Endothelial cell of umbilical vein (primary cell): Measurements from ENCODE around the gene PDK2. TPM values are rescaled to one million over a fixed set of nuclear protein-coding genes. Genes with fewer than 3 reads are reported as not detected.

ENCODE experiments used
- BruUV-seq: library from RNA; stranded (reverse); fragments of 400-500 nt; replicated peaks from 2 replicates; lab custom pipeline; 2021; lab: Mats Ljungman, UMichigan
- CTCF ChIA-PET: fragments of 300-600, 350-600 bp; sonication (Branson Sonifier 250); formaldehyde crosslinking; loops from one replicate; lab custom pipeline; 2021; ENCODE audit warnings: antibody characterized with exemption, inconsistent platforms; lab: Charles Lee
- POLR2A ChIA-PET: fragments of 300-600, 350-600 bp; sonication (Branson Sonifier 250); formaldehyde crosslinking; loops from one replicate; lab custom pipeline; 2021; ENCODE audit warnings: antibody characterized with exemption, inconsistent platforms; lab: Charles Lee
- DNase-seq: peaks from one replicate; pipeline ENCODE4 v3.0.0-alpha.2; 2011; ENCODE audit warnings: low read depth, low spot score
- FAIRE-seq: peaks from 2 replicates; lab custom pipeline; 2011; peaks lifted over from hg19 to GRCh38; lab: Jason Lieb, UNC
- H2AFZ ChIP-seq: 2 replicates; pipeline ENCODE4 v1.6.0; 2012; ENCODE audit warnings: low read depth, low read length, control low read depth, inconsistent platforms
- H3K27ac ChIP-seq: 2 replicates; pipeline ENCODE4 v1.5.1; 2011; ENCODE audit warnings: low read depth, mild to moderate bottlenecking, control low read depth, low read length, moderate library complexity; ENCODE audit not compliant: insufficient read depth
- H3K27me3 ChIP-seq, 2 experiments: 2 replicates each; pipeline versions ENCODE4 v1.6.0 to v1.6.1; 2011; ENCODE audit warnings: low read length in 2 of 2, mixed read lengths in 1 of 2; ENCODE audit not compliant: control insufficient read depth in 2 of 2, insufficient read depth in 2 of 2
- H3K36me3 ChIP-seq, 2 experiments: 2 replicates in 1 of 2; 3 replicates in 1 of 2; pipeline ENCODE4 v1.5.1; 2011; ENCODE audit warnings: low read length in 2 of 2, mild to moderate bottlenecking in 1 of 2, moderate library complexity in 1 of 2; ENCODE audit not compliant: control insufficient read depth in 2 of 2, insufficient read depth in 2 of 2; ENCODE audit errors: extremely low read depth in 1 of 2
- H3K4me1 ChIP-seq: 3 replicates; pipeline ENCODE4 v1.5.1; 2011; ENCODE audit warnings: mild to moderate bottlenecking, low read length; ENCODE audit not compliant: control insufficient read depth, insufficient read depth; ENCODE audit errors: extremely low read depth
- H3K4me2 ChIP-seq: 2 replicates; pipeline ENCODE4 v1.6.1; 2011; ENCODE audit warnings: low read length, control low read depth, mixed read lengths; ENCODE audit not compliant: insufficient read depth
- H3K4me3 ChIP-seq, 3 experiments: fragments of 200-600 bp in 1 of 3; sonication (generic), shearing (Covaris generic) in 1 of 3; replicated peaks in 1 of 3; 2 replicates each; pipeline ENCODE4 v1.5.1; 2011 to 2016; ENCODE audit warnings: control low read depth in 3 of 3, low read length in 3 of 3, mild to moderate bottlenecking in 2 of 3, inconsistent platforms in 1 of 3, low read depth in 1 of 3, moderate library complexity in 1 of 3; ENCODE audit not compliant: insufficient read depth in 1 of 3
- H3K79me2 ChIP-seq: 2 replicates; pipeline ENCODE4 v1.6.0; 2012; ENCODE audit warnings: low read length, inconsistent platforms; ENCODE audit not compliant: control insufficient read depth, insufficient read depth
- H3K9ac ChIP-seq: replicated peaks from 2 replicates; pipeline ENCODE3; 2011; ENCODE audit warnings: low read length, control low read depth; ENCODE audit not compliant: insufficient read depth; ENCODE audit errors: extremely low read depth
- H3K9me1 ChIP-seq: replicated peaks from 3 replicates; pipeline ENCODE4 v1.6.0; 2011; ENCODE audit warnings: mild to moderate bottlenecking, low read length; ENCODE audit not compliant: control insufficient read depth, insufficient read depth; ENCODE audit errors: extremely low read depth
- H3K9me3 ChIP-seq: replicated peaks from 2 replicates; pipeline ENCODE4 v1.5.1; 2012; ENCODE audit warnings: low read length, inconsistent platforms; ENCODE audit not compliant: control insufficient read depth, insufficient read depth
- H4K20me1 ChIP-seq: replicated peaks from 2 replicates; pipeline ENCODE3; 2011; ENCODE audit warnings: mild to moderate bottlenecking, low read length; ENCODE audit not compliant: control insufficient read depth, insufficient read depth; ENCODE audit errors: extremely low read depth
- CTCF ChIP-seq, 2 donors: IDR thresholded peaks; 1 replicate in 1 of 2; 2 replicates in 1 of 2; pipeline ENCODE4 v1.5.1; 2011; ENCODE audit warnings: low read length in 2 of 2, mild to moderate bottlenecking in 2 of 2, moderate library complexity in 2 of 2, control low read depth in 1 of 2, inconsistent platforms in 1 of 2, low read depth in 1 of 2; ENCODE audit not compliant: insufficient read depth in 1 of 2; ENCODE audit errors: extremely low read depth in 1 of 2
- EZH2 ChIP-seq: IDR thresholded peaks from 2 replicates; pipeline ENCODE4 v1.6.1; 2012; ENCODE audit warnings: borderline replicate concordance, low read depth, mild to moderate bottlenecking, moderate library complexity, low read length, inconsistent platforms; ENCODE audit not compliant: severe bottlenecking
- FOS ChIP-seq: IDR thresholded peaks from 2 replicates; pipeline ENCODE4 v1.6.1; 2011; ENCODE audit warnings: mild to moderate bottlenecking, low read length, moderate library complexity, borderline replicate concordance; ENCODE audit not compliant: insufficient read depth
- GATA2 ChIP-seq: IDR thresholded peaks from 2 replicates; pipeline ENCODE4 v1.7.0; 2011; ENCODE audit warnings: low read depth, mild to moderate bottlenecking, moderate library complexity, mixed read lengths, low read length; ENCODE audit not compliant: insufficient read length, insufficient read depth
- JUN ChIP-seq: IDR thresholded peaks from 2 replicates; pipeline ENCODE4 v1.6.1; 2011; ENCODE audit warnings: borderline replicate concordance, low read depth; ENCODE audit not compliant: insufficient read length, insufficient read depth
- MAX ChIP-seq: IDR thresholded peaks from 2 replicates; pipeline ENCODE4 v1.6.1; 2011; ENCODE audit not compliant: insufficient read depth, insufficient read length
- MYC ChIP-seq: IDR thresholded peaks from one replicate; pipeline ENCODE4 v1.6.1; 2011; ENCODE audit warnings: mild to moderate bottlenecking, low read depth, low read length
- POLR2A ChIP-seq: IDR thresholded peaks from 2 replicates; pipeline ENCODE4 v1.6.1; 2012; ENCODE audit warnings: low read depth, mild to moderate bottlenecking, control low read depth, low read length
- POLR2AphosphoS5 ChIP-seq: IDR thresholded peaks from 2 replicates; pipeline ENCODE4 v1.6.1; 2012; ENCODE audit warnings: low read depth, mild to moderate bottlenecking, control low read depth, low read length, moderate library complexity; ENCODE audit not compliant: insufficient read depth
- dilution Hi-C: fragments of 300-500 bp; cut with MboI; formaldehyde crosslinking; loops from one replicate; pipeline ENCODE4 v1.15.0; 2019; ENCODE audit warnings: low sequenced_read_pairs; ENCODE audit not compliant: extremely low pct_ligation_motif_present
- intact Hi-C: fragments of 100-400 bp; cut with micrococcal nuclease; formaldehyde crosslinking; loops from one replicate; pipeline ENCODE4 v1.10.0; 2022
- polyA plus RNA-seq, 4 experiments: library from polyadenylated mRNA; depleted of rRNA in 3 of 4; stranded (reverse) in 3 of 4; unstranded in 1 of 4; fragments of >200 nt; gene quantifications; 2 replicates each; pipeline versions ENCODE4 v1.2.1 to v1.2.3, GENCODE V29; 2011 to 2012; ENCODE audit warnings: missing spikeins in 1 of 4
- total RNA-seq: library from RNA; stranded (reverse); gene quantifications from 2 replicates; pipeline ENCODE4 v1.2.3, GENCODE V29; 2021

PDK2 gene
- total and polyA plus RNA-seq, 2 donors (not counting 3 experiments of a cell fraction or from before 2014, with no cell fraction given), result 21.3 to 114 TPM

- no peak overlapping the region for H3K4me2 ChIP-seq
- intact Hi-C loops, result no loop called here
- H3K27me3 ChIP-seq, result no peaks in the 10 kb centered on the region
- no peaks in the 10 kb centered on the region for H3K9me3 ChIP-seq
- no peak overlapping the region for H2AFZ ChIP-seq
- no peaks in the 10 kb centered on the region for H3K9me1 ChIP-seq
- H3K79me2 ChIP-seq, result peaks cover 5% of the 10 kb centered on the region
- CTCF ChIA-PET, result interaction anchor here (0.9 to 2.7 kb wide), 5 partner anchors 9 to 33 kb away, joined by 3 to 11 read pairs (median 3); no protein-coding TSS in a partner anchor
- H3K9ac ChIP-seq, result no peak overlapping the region
- peaks cover 22 to 59% of the 10 kb centered on the region in 2 experiments for H3K36me3 ChIP-seq
- H3K27ac ChIP-seq, result no peak overlapping the region
- DNase-seq, result no peak
- TF ChIP-seq POLR2A, result no peak
- no peak for TF ChIP-seq JUN
- TF ChIP-seq EZH2, result no peak
- no peak for TF ChIP-seq MAX
- TF ChIP-seq FOS, result no peak
- TF ChIP-seq POLR2AphosphoS5, result no peak
- TF ChIP-seq GATA2, result no peak
- TF ChIP-seq MYC, result no peak
- TF ChIP-seq CTCF (IDR thresholded peaks at IDR 0.05; ENCODE audit: extremely low read depth in 1 of 2, insufficient read depth in 1 of 2, low read depth in 1 of 2, low read length in 2 of 2), result no peak
- POLR2A ChIA-PET, result no interaction called here
- BruUV-seq, result no TSS peak
- H3K4me1 ChIP-seq, result peaks cover 22% of the 10 kb centered on the region
- no peak overlapping the region for H3K4me3 ChIP-seq
- no peaks in the 10 kb centered on the region for H4K20me1 ChIP-seq
- dilution Hi-C loops, result no loop called here
- no peak for FAIRE-seq
Observed at GRCh38 chr17:50137042-50137441, 41.9 kb downstream of the PDK2 start.
